Keratinocyte (primary cell): ENCODE data around the gene KCNJ13. TPM values are rescaled to one million over a fixed set of nuclear protein-coding genes. Genes with fewer than 3 reads are reported as not detected.

Experiments
- DNase-seq: peaks from one replicate; pipeline ENCODE4 v3.0.0-alpha.2; 2011; ENCODE audit warnings: low read depth, missing footprints, low spot score
- FAIRE-seq: peaks from 2 replicates; lab custom pipeline; 2011; peaks lifted over from hg19 to GRCh38; lab: Jason Lieb, UNC
- H2AFZ ChIP-seq: 2 replicates; pipeline ENCODE4 v1.6.0; 2012; ENCODE audit warnings: low read length, control low read depth, inconsistent platforms; ENCODE audit not compliant: control insufficient read depth
- H3K27ac ChIP-seq: 2 replicates; pipeline ENCODE4 v1.5.1; 2011; ENCODE audit warnings: low read length; ENCODE audit not compliant: control insufficient read depth, insufficient read depth
- H3K27me3 ChIP-seq: 3 replicates; pipeline ENCODE4 v1.6.0; 2011; ENCODE audit warnings: low read length; ENCODE audit not compliant: control insufficient read depth, insufficient read depth; ENCODE audit errors: extremely low read depth
- H3K36me3 ChIP-seq, 2 experiments: 2 replicates in 1 of 2; 3 replicates in 1 of 2; pipeline ENCODE4 v1.5.1; 2011; ENCODE audit warnings: low read length in 2 of 2, mild to moderate bottlenecking in 1 of 2; ENCODE audit not compliant: control insufficient read depth in 2 of 2, insufficient read depth in 2 of 2; ENCODE audit errors: extremely low read depth in 1 of 2
- H3K4me1 ChIP-seq: 3 replicates; pipeline ENCODE4 v1.5.1; 2011; ENCODE audit warnings: low read length; ENCODE audit not compliant: control insufficient read depth, insufficient read depth; ENCODE audit errors: extremely low read depth
- H3K4me2 ChIP-seq: 3 replicates; pipeline ENCODE4 v1.6.0; 2011; ENCODE audit warnings: low read depth, low read length; ENCODE audit not compliant: control insufficient read depth, insufficient read depth; ENCODE audit errors: extremely low read depth
- H3K4me3 ChIP-seq, 3 experiments: fragments of 200-600 bp in 1 of 3; sonication (generic) in 1 of 3; 2 replicates in 2 of 3; 3 replicates in 1 of 3; pipeline ENCODE4 v1.5.1; 2011 to 2016; ENCODE audit warnings: low read length in 3 of 3, mild to moderate bottlenecking in 3 of 3, control low read depth in 2 of 3, inconsistent platforms in 1 of 3, low read depth in 1 of 3, mixed read lengths in 1 of 3, mixed run types in 1 of 3, moderate library complexity in 1 of 3; ENCODE audit not compliant: control insufficient read depth in 2 of 3, insufficient read depth in 2 of 3; ENCODE audit errors: extremely low read depth in 1 of 3
- H3K79me2 ChIP-seq: 2 replicates; pipeline ENCODE4 v1.6.0; 2012; ENCODE audit warnings: low read length; ENCODE audit not compliant: control insufficient read depth, insufficient read depth
- H3K9ac ChIP-seq: 3 replicates; pipeline ENCODE4 v1.6.0; 2011; ENCODE audit warnings: low read length; ENCODE audit not compliant: control insufficient read depth, insufficient read depth; ENCODE audit errors: extremely low read depth
- H3K9me1 ChIP-seq: 3 replicates; pipeline ENCODE4 v1.6.0; 2011; ENCODE audit warnings: low read length; ENCODE audit not compliant: control insufficient read depth, insufficient read depth; ENCODE audit errors: extremely low read depth
- H3K9me3 ChIP-seq: 2 replicates; pipeline ENCODE4 v1.5.1; 2012; ENCODE audit warnings: low read depth, low read length; ENCODE audit not compliant: control insufficient read depth
- H4K20me1 ChIP-seq: 3 replicates; pipeline ENCODE4 v1.6.0; 2011; ENCODE audit warnings: low read length; ENCODE audit not compliant: control insufficient read depth, insufficient read depth; ENCODE audit errors: extremely low read depth
- EZH2 ChIP-seq: IDR thresholded peaks from one replicate; pipeline ENCODE4 v1.6.1; 2012; ENCODE audit warnings: inconsistent platforms, mild to moderate bottlenecking, low read length, moderate library complexity
- dilution Hi-C: fragments of 300-500 bp; cut with MboI; formaldehyde crosslinking; loops from one replicate; pipeline ENCODE4 v1.7.0; 2020; ENCODE audit warnings: low sequenced_read_pairs; ENCODE audit not compliant: extremely low pct_ligation_motif_present
- polyA plus RNA-seq, 5 experiments: library from polyadenylated mRNA; depleted of rRNA in 3 of 5; stranded (reverse) in 3 of 5; stranded (forward) in 1 of 5; unstranded in 1 of 5; fragments of >200 nt; gene quantifications; 1 replicate in 1 of 5; 2 replicates in 3 of 5; 3 replicates in 1 of 5; pipeline versions ENCODE4 v1.2.1 to v1.2.3, GENCODE V29; 2011 to 2012; ENCODE audit warnings: missing spikeins in 2 of 5, low read depth in 1 of 5, low replicate concordance in 1 of 5
- TF ChIP-seq, protein P1 (sequence below), 3 experiments: IDR thresholded peaks in 1 of 3; conservative IDR thresholded peaks in 1 of 3; optimal IDR thresholded peaks in 1 of 3; 2 replicates in 2 of 3; 3 replicates in 1 of 3; pipeline versions ENCODE3 to v1.5.1; 2011; ENCODE audit warnings: low read length in 3 of 3, mild to moderate bottlenecking in 3 of 3, moderate library complexity in 2 of 3, control low read depth in 1 of 3, inconsistent platforms in 1 of 3; ENCODE audit not compliant: insufficient read depth in 2 of 3; ENCODE audit errors: extremely low read depth in 1 of 3

The KCNJ13 gene
- polyA plus RNA-seq, 1 donor (not counting 4 experiments of a cell fraction or from before 2014, with no cell fraction given) = not detected

DNA sequence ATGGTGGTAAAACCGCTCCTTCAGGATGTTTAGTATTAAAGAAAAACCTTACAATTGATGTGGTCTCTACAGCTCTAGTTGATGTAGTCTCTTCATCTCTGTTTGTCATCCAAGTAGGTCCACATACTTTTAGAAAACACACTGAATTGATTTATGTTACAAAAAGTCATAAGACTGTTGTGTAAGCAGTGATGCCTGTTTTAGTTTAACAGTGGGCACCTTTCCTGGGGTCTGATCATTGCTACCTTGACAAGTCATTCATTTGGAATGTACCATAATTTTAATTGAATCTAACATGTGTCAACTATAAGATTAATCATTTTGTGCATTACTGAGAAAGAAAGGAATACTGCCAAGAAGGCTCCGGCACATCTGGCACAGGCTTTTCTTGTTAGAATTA lies 44.9 kb downstream of the KCNJ13 start:
- Histone ChIP-seq H3K9me1 (no peaks in the 10 kb centered on the region), H3K36me3 (peaks cover 2 to 10% of the 10 kb centered on the region in 2 experiments)

DNA sequence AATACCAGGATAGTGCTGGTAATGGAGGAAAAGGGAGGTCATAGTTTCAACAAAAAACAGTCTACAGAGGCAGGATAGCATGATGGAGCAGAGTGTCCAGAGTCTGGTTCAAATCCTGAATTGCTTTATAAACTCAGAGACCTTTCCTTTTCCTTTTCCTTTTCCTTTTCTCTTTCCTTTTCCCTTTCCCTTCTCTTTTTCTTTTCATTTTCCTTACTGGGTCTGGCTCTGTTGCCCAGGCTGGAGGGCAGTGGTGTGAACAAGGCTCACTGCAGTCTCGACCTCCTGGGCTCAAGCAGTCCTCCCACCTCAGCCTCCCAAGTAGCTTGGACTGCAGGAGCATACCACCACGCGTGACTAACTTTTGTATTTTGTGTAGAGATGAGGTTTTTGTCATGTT lies 47.6 kb downstream of the KCNJ13 start:
- no peak for TF ChIP-seq EZH2
- TF ChIP-seq, protein P1, sequence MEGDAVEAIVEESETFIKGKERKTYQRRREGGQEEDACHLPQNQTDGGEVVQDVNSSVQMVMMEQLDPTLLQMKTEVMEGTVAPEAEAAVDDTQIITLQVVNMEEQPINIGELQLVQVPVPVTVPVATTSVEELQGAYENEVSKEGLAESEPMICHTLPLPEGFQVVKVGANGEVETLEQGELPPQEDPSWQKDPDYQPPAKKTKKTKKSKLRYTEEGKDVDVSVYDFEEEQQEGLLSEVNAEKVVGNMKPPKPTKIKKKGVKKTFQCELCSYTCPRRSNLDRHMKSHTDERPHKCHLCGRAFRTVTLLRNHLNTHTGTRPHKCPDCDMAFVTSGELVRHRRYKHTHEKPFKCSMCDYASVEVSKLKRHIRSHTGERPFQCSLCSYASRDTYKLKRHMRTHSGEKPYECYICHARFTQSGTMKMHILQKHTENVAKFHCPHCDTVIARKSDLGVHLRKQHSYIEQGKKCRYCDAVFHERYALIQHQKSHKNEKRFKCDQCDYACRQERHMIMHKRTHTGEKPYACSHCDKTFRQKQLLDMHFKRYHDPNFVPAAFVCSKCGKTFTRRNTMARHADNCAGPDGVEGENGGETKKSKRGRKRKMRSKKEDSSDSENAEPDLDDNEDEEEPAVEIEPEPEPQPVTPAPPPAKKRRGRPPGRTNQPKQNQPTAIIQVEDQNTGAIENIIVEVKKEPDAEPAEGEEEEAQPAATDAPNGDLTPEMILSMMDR (optimal IDR thresholded peaks at IDR 0.05 in 1 of 3, IDR thresholded peaks at IDR 0.05 in 1 of 3, conservative IDR thresholded peaks at IDR 0.05 in 1 of 3; ENCODE audit: extremely low read depth in 1 of 3, insufficient read depth in 2 of 3, low read length in 3 of 3) = no peak
- H3K4me3 ChIP-seq = no peak overlapping the region
- H3K27ac ChIP-seq = no peak overlapping the region
- no peaks in the 10 kb centered on the region for H3K27me3 ChIP-seq
- dilution Hi-C loops = no loop called here
- no peaks in the 10 kb centered on the region for H3K9me3 ChIP-seq
- FAIRE-seq = no peak
- H3K36me3 ChIP-seq = peaks cover 3 to 7% of the 10 kb centered on the region in 2 experiments
- H3K4me2 ChIP-seq = no peak overlapping the region
- H2AFZ ChIP-seq = no peak overlapping the region
- H3K4me1 ChIP-seq = peaks cover 7% of the 10 kb centered on the region
- DNase-seq = no peak
- peaks cover 52% of the 10 kb centered on the region for H3K79me2 ChIP-seq
- no peaks in the 10 kb centered on the region for H4K20me1 ChIP-seq
- no peaks in the 10 kb centered on the region for H3K9me1 ChIP-seq
- H3K9ac ChIP-seq = no peak overlapping the region

More for the DNA sequence above, 44.9 kb downstream of the KCNJ13 start:
- TF ChIP-seq, protein P1 (optimal IDR thresholded peaks at IDR 0.05 in 1 of 3, IDR thresholded peaks at IDR 0.05 in 1 of 3, conservative IDR thresholded peaks at IDR 0.05 in 1 of 3; ENCODE audit: extremely low read depth in 1 of 3, insufficient read depth in 2 of 3, low read length in 3 of 3) = no peak
- no peak for TF ChIP-seq EZH2
- H3K4me1 ChIP-seq = peaks cover 7% of the 10 kb centered on the region
- no peak overlapping the region for H3K9ac ChIP-seq
- H2AFZ ChIP-seq = no peak overlapping the region
- no peak overlapping the region for H3K4me3 ChIP-seq
- no peaks in the 10 kb centered on the region for H3K9me3 ChIP-seq
- DNase-seq (no peak), FAIRE-seq (no peak)
- H3K79me2 ChIP-seq = peaks cover 41% of the 10 kb centered on the region
- H3K4me2 ChIP-seq = no peak overlapping the region
- no peak overlapping the region for H3K27ac ChIP-seq
- no peaks in the 10 kb centered on the region for H4K20me1 ChIP-seq
- H3K27me3 ChIP-seq = no peaks in the 10 kb centered on the region
- dilution Hi-C loops = no loop called here
